Neuronal stem cell (in vitro differentiated cells): ENCODE data around the gene PARD6G.

Experiments used
- DNase-seq: peaks from one replicate; pipeline ENCODE4 v3.0.0-alpha.2; 2013; ENCODE audit warnings: low spot score
- H2AFZ ChIP-seq: one replicate; pipeline ENCODE4 v1.6.1; 2013; ENCODE audit warnings: mild to moderate bottlenecking, low read length, inconsistent platforms
- H2AK5ac ChIP-seq: 2 replicates; pipeline ENCODE4 v1.6.1; 2013; ENCODE audit warnings: low read depth, mild to moderate bottlenecking, inconsistent platforms, low read length, moderate library complexity, mixed read lengths
- H2BK120ac ChIP-seq: 2 replicates; pipeline ENCODE4 v1.6.1; 2013; ENCODE audit warnings: low read depth, mild to moderate bottlenecking, inconsistent platforms, low read length, moderate library complexity, mixed read lengths
- H2BK12ac ChIP-seq: one replicate; pipeline ENCODE4 v1.6.1; 2013; ENCODE audit warnings: low read length, inconsistent platforms
- H2BK15ac ChIP-seq: 2 replicates; pipeline ENCODE4 v1.6.1; 2013; ENCODE audit warnings: mild to moderate bottlenecking, low read length, inconsistent platforms, mixed read lengths
- H2BK5ac ChIP-seq: one replicate; pipeline ENCODE4 v1.6.1; 2013; ENCODE audit warnings: inconsistent platforms, mild to moderate bottlenecking, low read length, moderate library complexity
- H3K14ac ChIP-seq: one replicate; pipeline ENCODE4 v1.6.1; 2013; ENCODE audit warnings: low read length, inconsistent platforms
- H3K18ac ChIP-seq: 2 replicates; pipeline ENCODE4 v1.6.1; 2013; ENCODE audit warnings: low read length, inconsistent platforms
- H3K23ac ChIP-seq: 2 replicates; pipeline ENCODE4 v1.6.1; 2013; ENCODE audit warnings: low read depth, mild to moderate bottlenecking, mixed read lengths, low read length, inconsistent platforms; ENCODE audit not compliant: poor library complexity
- H3K27ac ChIP-seq: replicated peaks from 3 replicates; pipeline ENCODE4 v1.5.1; 2013; ENCODE audit warnings: low read length, inconsistent platforms
- H3K27me3 ChIP-seq, 3 experiments: 2 replicates each; pipeline ENCODE4 v1.6.1; 2013; ENCODE audit warnings: low read length in 3 of 3, mild to moderate bottlenecking in 2 of 3, inconsistent platforms in 1 of 3, low read depth in 1 of 3, mixed read lengths in 1 of 3, moderate library complexity in 1 of 3; ENCODE audit not compliant: control insufficient read depth in 3 of 3, insufficient read depth in 3 of 3
- H3K36me3 ChIP-seq, 2 donors: replicated peaks in 1 of 2; 2 replicates each; pipeline ENCODE4 v1.6.1; 2013; ENCODE audit warnings: low read length in 2 of 2; ENCODE audit not compliant: control insufficient read depth in 2 of 2, insufficient read depth in 2 of 2
- H3K4ac ChIP-seq: 2 replicates; pipeline ENCODE4 v1.6.1; 2013; ENCODE audit warnings: inconsistent platforms, mild to moderate bottlenecking, low read length, moderate library complexity
- H3K4me1 ChIP-seq, 2 donors: 1 replicate in 1 of 2; 2 replicates in 1 of 2; pipeline ENCODE4 v1.6.1; 2013; ENCODE audit warnings: low read length in 2 of 2, low read depth in 1 of 2; ENCODE audit not compliant: control insufficient read depth in 2 of 2, insufficient read depth in 1 of 2
- H3K4me2 ChIP-seq: one replicate; pipeline ENCODE4 v1.6.1; 2013; ENCODE audit warnings: mild to moderate bottlenecking, low read length, inconsistent platforms; ENCODE audit not compliant: insufficient read depth, poor library complexity, severe bottlenecking
- H3K4me3 ChIP-seq, 2 donors: 2 replicates each; pipeline ENCODE4 v1.5.1; 2013; ENCODE audit warnings: low read length in 2 of 2, mild to moderate bottlenecking in 2 of 2, inconsistent platforms in 1 of 2, moderate library complexity in 1 of 2
- H3K79me1 ChIP-seq: one replicate; pipeline ENCODE4 v1.6.1; 2013; ENCODE audit warnings: low read depth, mild to moderate bottlenecking, inconsistent platforms, low read length, moderate library complexity
- H3K9ac ChIP-seq: one replicate; pipeline ENCODE4 v1.6.1; 2013; ENCODE audit warnings: mild to moderate bottlenecking, low read depth, low read length, inconsistent platforms; ENCODE audit not compliant: poor library complexity
- H3K9me3 ChIP-seq, 2 donors: replicated peaks in 1 of 2; 2 replicates each; pipeline versions ENCODE3 to v1.6.1; 2013; ENCODE audit warnings: low read length in 2 of 2, mild to moderate bottlenecking in 2 of 2, inconsistent platforms in 1 of 2, low read depth in 1 of 2, mixed read lengths in 1 of 2, moderate library complexity in 1 of 2; ENCODE audit not compliant: control insufficient read depth in 2 of 2, insufficient read depth in 1 of 2
- H4K8ac ChIP-seq: one replicate; pipeline ENCODE4 v1.6.1; 2013; ENCODE audit warnings: low read depth, mild to moderate bottlenecking, inconsistent platforms, low read length, moderate library complexity
- H4K91ac ChIP-seq: one replicate; pipeline ENCODE4 v1.6.1; 2013; ENCODE audit warnings: low read length, low read depth, mild to moderate bottlenecking, inconsistent platforms; ENCODE audit not compliant: poor library complexity
- WGBS, 2 donors: extraction: QIAGEN DNeasy Blood & Tissue Kit; methylation state at CpG; one replicate each; pipeline ENCODE4 v1.1.7; 2013; ENCODE audit warnings: missing lambda C conversion rate in 2 of 2, mixed read lengths in 1 of 2; ENCODE audit not compliant: insufficient read length in 2 of 2, insufficient replicate concordance in 1 of 2; ENCODE audit errors: extremely low coverage in 2 of 2; 5-methylcytosine and 5-hydroxymethylcytosine counted together

Gene PARD6G

DNA sequence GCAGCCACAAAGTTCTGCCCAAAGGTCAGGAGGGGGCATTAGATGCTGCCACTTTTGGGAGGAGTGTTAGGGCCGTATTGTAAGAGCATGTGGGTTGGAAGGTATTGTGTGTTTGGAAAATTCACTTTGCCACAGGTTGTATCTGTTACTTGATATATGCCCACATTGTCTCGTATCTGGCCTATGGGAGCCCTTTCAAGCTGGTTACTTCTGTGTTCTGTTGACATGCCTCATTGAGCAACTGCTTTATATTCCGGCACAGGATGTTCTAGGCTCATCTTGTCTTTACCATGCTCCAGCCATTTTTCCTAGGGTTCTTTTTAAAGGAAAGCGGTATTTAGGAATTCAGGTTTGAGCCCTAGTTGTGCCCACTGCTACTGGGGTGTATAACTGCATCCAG lies 132.3 kb downstream of the PARD6G start:
- Histone ChIP-seq H3K4me1 (peaks cover 5 to 22% of the 10 kb centered on the region in 2 donors), H3K27ac (no peak overlapping the region), H3K4me3 (no peak overlapping the region), H3K36me3 (peaks cover 6 to 79% of the 10 kb centered on the region in 2 donors), H2BK120ac (no peak overlapping the region), H3K4ac (no peak overlapping the region), H2BK5ac (no peak overlapping the region), H4K8ac (no peak overlapping the region), H3K23ac (no peak overlapping the region), H2AK5ac (no peak overlapping the region), H3K9ac (no peak overlapping the region), H3K4me2 (no peak overlapping the region), H2BK15ac (no peak overlapping the region), H2AFZ (no peak overlapping the region), H3K79me1 (peaks cover 10% of the 10 kb centered on the region), H3K9me3 (peaks cover 0 to 3% of the 10 kb centered on the region in 2 donors), H4K91ac (no peak overlapping the region), H3K18ac (no peak overlapping the region), H3K14ac (no peak overlapping the region), H3K27me3 (no peaks in the 10 kb centered on the region), H2BK12ac (no peak overlapping the region)
- no CpG with 5 or more reads among the region's 4 CpGs for WGBS, 2 donors
- no peak for DNase-seq

DNA sequence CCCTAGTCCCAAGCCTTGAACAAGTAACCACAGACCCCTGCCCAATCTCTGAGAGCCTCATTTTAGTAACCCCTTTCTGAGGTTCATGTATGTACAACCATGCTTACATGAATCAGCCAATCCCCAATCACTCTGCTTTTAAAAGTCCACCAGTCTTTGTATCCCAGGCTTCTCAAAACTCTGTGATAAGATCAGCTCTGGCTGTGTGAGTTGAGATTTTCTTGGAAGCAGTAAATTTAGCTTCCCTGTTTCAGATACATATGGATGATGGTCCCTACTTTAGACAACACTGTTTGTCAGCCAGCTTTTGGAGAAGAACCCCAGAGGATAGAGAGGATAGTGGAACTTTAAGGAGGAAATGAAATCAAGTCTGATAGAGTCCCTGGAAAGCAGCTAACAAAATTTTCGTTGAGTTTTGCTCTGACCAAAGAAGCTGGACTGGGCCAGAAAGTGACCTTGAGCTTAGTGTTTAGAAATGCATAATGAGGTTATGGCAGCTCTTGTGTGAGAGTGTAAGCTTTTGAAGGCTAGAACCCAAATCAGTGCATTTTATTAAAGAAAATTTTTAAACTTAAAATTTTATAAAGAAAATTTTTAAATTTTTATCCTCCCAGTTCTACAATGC lies 134.6 kb downstream of the PARD6G start:
- H3K27ac ChIP-seq: no peak overlapping the region

GRCh38 chr18:80109676-80110078 lies 137.6 kb downstream of the PARD6G start:
- Histone ChIP-seq H4K8ac (no peak overlapping the region), H2BK12ac (no peak overlapping the region), H3K4me3 (peak overlapping the region; percentile 79 to 95), H2BK15ac (no peak overlapping the region), H3K36me3 (peaks cover 1 to 32% of the 10 kb centered on the region in 2 donors), H3K14ac (no peak overlapping the region), H4K91ac (no peak overlapping the region), H3K9ac (peak overlapping the region; percentile 85), H2AK5ac (no peak overlapping the region), H3K4me1 (peaks cover 5 to 9% of the 10 kb centered on the region in 2 donors), H3K4ac (no peak overlapping the region), H3K9me3 (no peaks in the 10 kb centered on the region), H2BK120ac (no peak overlapping the region), H2BK5ac (no peak overlapping the region), H3K79me1 (peaks cover 2% of the 10 kb centered on the region), H3K18ac (peak overlapping the region; percentile 84), H3K27me3 (no peaks in the 10 kb centered on the region), H3K23ac (no peak overlapping the region), H3K4me2 (peak overlapping the region; percentile 60), H3K27ac (no peak overlapping the region), H2AFZ (peak overlapping the region; percentile 98)
- WGBS, 2 donors: no CpG with 5 or more reads among the region's 34 CpGs
- peak; percentile 43 for DNase-seq

More for the DNA sequence above, 134.6 kb downstream of the PARD6G start:
- no peak overlapping the region for H3K18ac ChIP-seq
- H2BK120ac ChIP-seq: no peak overlapping the region
- no peak overlapping the region for H2BK5ac ChIP-seq
- no peak overlapping the region for H2BK15ac ChIP-seq
- peaks cover 5 to 15% of the 10 kb centered on the region in 2 donors for H3K4me1 ChIP-seq
- H3K4ac ChIP-seq: no peak overlapping the region
- no CpG with 5 or more reads among the region's 1 CpG for WGBS, 2 donors
- H4K8ac ChIP-seq: no peak overlapping the region
- H3K9me3 ChIP-seq: no peaks in the 10 kb centered on the region
- H3K36me3 ChIP-seq: peaks cover 3 to 56% of the 10 kb centered on the region in 2 donors
- no peak for DNase-seq
- H3K27me3 ChIP-seq: no peaks in the 10 kb centered on the region
- no peak overlapping the region for H2BK12ac ChIP-seq
- no peak overlapping the region for H3K9ac ChIP-seq
- H3K79me1 ChIP-seq: peaks cover 4% of the 10 kb centered on the region
- H4K91ac ChIP-seq: no peak overlapping the region
- H3K4me3 ChIP-seq: no peak overlapping the region
- no peak overlapping the region for H3K14ac ChIP-seq
- H3K4me2 ChIP-seq: no peak overlapping the region
- no peak overlapping the region for H3K23ac ChIP-seq
- no peak overlapping the region for H2AFZ ChIP-seq
- no peak overlapping the region for H2AK5ac ChIP-seq

- Histone ChIP-seq H2BK120ac (peak within 1 kb of the TSS; percentile 66), H2BK5ac (no peak within 1 kb of the TSS), H3K4me1 (peaks cover 10 to 15% of the 10 kb centered on the region in 2 donors), H3K9me3 (no peaks in the 10 kb centered on the region), H3K27me3 (no peaks in the 10 kb centered on the region), H3K4ac (no peak within 1 kb of the TSS), H2AFZ (peak within 1 kb of the TSS; percentile 98), H3K23ac (peak within 1 kb of the TSS; percentile 82), H4K91ac (peak within 1 kb of the TSS; percentile 8), H2BK12ac (peak within 1 kb of the TSS; percentile 36), H3K18ac (peak within 1 kb of the TSS; percentile 84), H3K79me1 (no peaks in the 10 kb centered on the region), H3K36me3 (peaks cover 1 to 27% of the 10 kb centered on the region in 2 donors), H3K9ac (peak within 1 kb of the TSS; percentile 85), H2AK5ac (peak within 1 kb of the TSS; percentile 71), H3K4me3 (peak within 1 kb of the TSS; percentile 79 to 95), H2BK15ac (peak within 1 kb of the TSS; percentile 83), H3K4me2 (peak within 1 kb of the TSS; percentile 60), H3K14ac (no peak within 1 kb of the TSS), H4K8ac (peak within 1 kb of the TSS; percentile 88), H3K27ac (peak within 1 kb of the TSS; percentile 45)
- no CpG with 5 or more reads among the region's 76 CpGs for WGBS, 2 donors
- peak; percentile 85 for DNase-seq
Observed at GRCh38 chr18:80108739-80109675, 138.3 kb downstream of the PARD6G start, which contains the start of gene ADNP2. ADNP2 (plus strand) TSS chr18:80109262; CDS start chr18:80117543, 8,281 bp downstream.
